Liver (tissue), 3 donors: ENCODE measurements around the gene ARAP3.

Experiments used
- FOXA1 ChIP-seq: IDR thresholded peaks from 2 replicates; pipeline ENCODE4 v1.6.1; 2016; ENCODE audit warnings: antibody characterized with exemption
- GABPA ChIP-seq, 2 donors: IDR thresholded peaks in 1 of 2; conservative IDR thresholded peaks in 1 of 2; 2 replicates each; pipeline ENCODE4 v1.6.1; 2016; ENCODE audit warnings: antibody characterized with exemption in 2 of 2, mild to moderate bottlenecking in 1 of 2, moderate library complexity in 1 of 2
- HNF4G ChIP-seq: IDR thresholded peaks from 2 replicates; pipeline ENCODE4 v1.6.1; 2016; ENCODE audit warnings: antibody characterized with exemption
- JUND ChIP-seq, 2 donors: IDR thresholded peaks; 2 replicates each; pipeline ENCODE4 v1.6.1; 2016; ENCODE audit warnings: antibody characterized with exemption in 2 of 2
- RAD21 ChIP-seq, 2 donors: IDR thresholded peaks; 2 replicates each; pipeline ENCODE4 v1.6.1; 2016; ENCODE audit warnings: antibody characterized with exemption in 2 of 2, mild to moderate bottlenecking in 2 of 2
- REST ChIP-seq: IDR thresholded peaks from 2 replicates; pipeline ENCODE4 v1.6.1; 2016; ENCODE audit warnings: antibody characterized with exemption, mild to moderate bottlenecking
- RXRA ChIP-seq, 2 donors: IDR thresholded peaks; 2 replicates each; pipeline ENCODE4 v1.6.1; 2017 to 2018; ENCODE audit warnings: antibody characterized with exemption in 2 of 2, mild to moderate bottlenecking in 1 of 2
- SP1 ChIP-seq: IDR thresholded peaks from 2 replicates; pipeline ENCODE4 v1.6.1; 2018; ENCODE audit warnings: antibody characterized with exemption, mild to moderate bottlenecking
- TAF1 ChIP-seq: conservative IDR thresholded peaks from 2 replicates; pipeline ENCODE4 v1.6.1; 2016; ENCODE audit warnings: antibody characterized with exemption, mild to moderate bottlenecking
- YY1 ChIP-seq: IDR thresholded peaks from 2 replicates; pipeline ENCODE4 v1.6.1; 2016; ENCODE audit warnings: antibody characterized with exemption, mild to moderate bottlenecking
- TF ChIP-seq, protein P1 (sequence below): fragments of 150-350 bp; IDR thresholded peaks from 2 replicates; pipeline ENCODE4 v1.5.1; 2017; ENCODE audit warnings: improper control_type of control experiment, low read depth, low read length; ENCODE audit not compliant: missing input control
- TF ChIP-seq, protein P2 (sequence below): IDR thresholded peaks from 2 replicates; pipeline ENCODE4 v1.6.1; 2016; ENCODE audit warnings: antibody characterized with exemption
- TF ChIP-seq, protein P3 (sequence below): IDR thresholded peaks from 2 replicates; pipeline ENCODE4 v1.6.1; 2016; ENCODE audit warnings: antibody characterized with exemption
- TF ChIP-seq, protein P4 (sequence below): IDR thresholded peaks from 2 replicates; pipeline ENCODE4 v1.6.1; 2016; ENCODE audit warnings: antibody characterized with exemption
- donor health status: healthy.
- donor health status: healthy.

- TF ChIP-seq, protein P1, sequence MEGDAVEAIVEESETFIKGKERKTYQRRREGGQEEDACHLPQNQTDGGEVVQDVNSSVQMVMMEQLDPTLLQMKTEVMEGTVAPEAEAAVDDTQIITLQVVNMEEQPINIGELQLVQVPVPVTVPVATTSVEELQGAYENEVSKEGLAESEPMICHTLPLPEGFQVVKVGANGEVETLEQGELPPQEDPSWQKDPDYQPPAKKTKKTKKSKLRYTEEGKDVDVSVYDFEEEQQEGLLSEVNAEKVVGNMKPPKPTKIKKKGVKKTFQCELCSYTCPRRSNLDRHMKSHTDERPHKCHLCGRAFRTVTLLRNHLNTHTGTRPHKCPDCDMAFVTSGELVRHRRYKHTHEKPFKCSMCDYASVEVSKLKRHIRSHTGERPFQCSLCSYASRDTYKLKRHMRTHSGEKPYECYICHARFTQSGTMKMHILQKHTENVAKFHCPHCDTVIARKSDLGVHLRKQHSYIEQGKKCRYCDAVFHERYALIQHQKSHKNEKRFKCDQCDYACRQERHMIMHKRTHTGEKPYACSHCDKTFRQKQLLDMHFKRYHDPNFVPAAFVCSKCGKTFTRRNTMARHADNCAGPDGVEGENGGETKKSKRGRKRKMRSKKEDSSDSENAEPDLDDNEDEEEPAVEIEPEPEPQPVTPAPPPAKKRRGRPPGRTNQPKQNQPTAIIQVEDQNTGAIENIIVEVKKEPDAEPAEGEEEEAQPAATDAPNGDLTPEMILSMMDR = no peak
- no peak for TF ChIP-seq RAD21 (IDR thresholded peaks at IDR 0.05)
- TF ChIP-seq RXRA (IDR thresholded peaks at IDR 0.05) = no peak
- no peak for TF ChIP-seq JUND (IDR thresholded peaks at IDR 0.05)
- no peak for TF ChIP-seq SP1
- no peak for TF ChIP-seq GABPA (IDR thresholded peaks at IDR 0.05 in 1 of 2, conservative IDR thresholded peaks at IDR 0.05 in 1 of 2)
- TF ChIP-seq, protein P2, sequence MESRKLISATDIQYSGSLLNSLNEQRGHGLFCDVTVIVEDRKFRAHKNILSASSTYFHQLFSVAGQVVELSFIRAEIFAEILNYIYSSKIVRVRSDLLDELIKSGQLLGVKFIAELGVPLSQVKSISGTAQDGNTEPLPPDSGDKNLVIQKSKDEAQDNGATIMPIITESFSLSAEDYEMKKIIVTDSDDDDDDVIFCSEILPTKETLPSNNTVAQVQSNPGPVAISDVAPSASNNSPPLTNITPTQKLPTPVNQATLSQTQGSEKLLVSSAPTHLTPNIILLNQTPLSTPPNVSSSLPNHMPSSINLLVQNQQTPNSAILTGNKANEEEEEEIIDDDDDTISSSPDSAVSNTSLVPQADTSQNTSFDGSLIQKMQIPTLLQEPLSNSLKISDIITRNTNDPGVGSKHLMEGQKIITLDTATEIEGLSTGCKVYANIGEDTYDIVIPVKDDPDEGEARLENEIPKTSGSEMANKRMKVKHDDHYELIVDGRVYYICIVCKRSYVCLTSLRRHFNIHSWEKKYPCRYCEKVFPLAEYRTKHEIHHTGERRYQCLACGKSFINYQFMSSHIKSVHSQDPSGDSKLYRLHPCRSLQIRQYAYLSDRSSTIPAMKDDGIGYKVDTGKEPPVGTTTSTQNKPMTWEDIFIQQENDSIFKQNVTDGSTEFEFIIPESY = no peak
- TF ChIP-seq, protein P3, sequence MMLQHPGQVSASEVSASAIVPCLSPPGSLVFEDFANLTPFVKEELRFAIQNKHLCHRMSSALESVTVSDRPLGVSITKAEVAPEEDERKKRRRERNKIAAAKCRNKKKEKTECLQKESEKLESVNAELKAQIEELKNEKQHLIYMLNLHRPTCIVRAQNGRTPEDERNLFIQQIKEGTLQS = no peak
- TF ChIP-seq, protein P4, sequence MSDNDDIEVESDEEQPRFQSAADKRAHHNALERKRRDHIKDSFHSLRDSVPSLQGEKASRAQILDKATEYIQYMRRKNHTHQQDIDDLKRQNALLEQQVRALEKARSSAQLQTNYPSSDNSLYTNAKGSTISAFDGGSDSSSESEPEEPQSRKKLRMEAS = no peak
- no peak for TF ChIP-seq HNF4G
- TF ChIP-seq REST = no peak
- no peak for TF ChIP-seq TAF1
- TF ChIP-seq FOXA1 = no peak
- no peak for TF ChIP-seq YY1
Measured at GRCh38 chr5:141717043-141717442, 35.0 kb upstream of the ARAP3 start.
